ENCODE results near the gene BTBD9.

BTBD9 gene

GRCh38 chr6:38502423-38502822, 137.3 kb downstream of the BTBD9 start:
- H3K9me3 Mint-ChIP-seq = no peaks in the 10 kb centered on the region
- no peaks in the 10 kb centered on the region for H3K27me3 Mint-ChIP-seq
- H3K36me3 Mint-ChIP-seq (ENCODE audit: insufficient read depth) = no peaks in the 10 kb centered on the region
- H3K4me1 Mint-ChIP-seq (ENCODE audit: low read depth in 2 of 2) = peaks cover 0 to 14% of the 10 kb centered on the region in 2 donors
- ATAC-seq (replicated peaks) (no peak), DNase-seq (no peak)
- no peak overlapping the region for H3K27ac Mint-ChIP-seq
- H3K4me3 Mint-ChIP-seq = no peak overlapping the region

- no peak for DNase-seq
- Mint-ChIP-seq H3K27me3 (no peaks in the 10 kb centered on the region), H3K4me3 (no peak overlapping the region), H3K27ac (no peak overlapping the region), H3K36me3 (ENCODE audit: insufficient read depth) (no peaks in the 10 kb centered on the region), H3K4me1 (ENCODE audit: low read depth in 2 of 2) (peaks cover 0 to 14% of the 10 kb centered on the region in 2 donors), H3K9me3 (no peaks in the 10 kb centered on the region)
- ATAC-seq (replicated peaks) = no peak
Measured at GRCh38 chr6:38501931-38502330, 137.8 kb downstream of the BTBD9 start.

- ATAC-seq (replicated peaks) (no peak), DNase-seq (no peak)
- Mint-ChIP-seq H3K36me3 (ENCODE audit: insufficient read depth) (no peaks in the 10 kb centered on the region), H3K4me3 (no peak overlapping the region), H3K27me3 (no peaks in the 10 kb centered on the region), H3K9me3 (no peaks in the 10 kb centered on the region), H3K27ac (no peak overlapping the region), H3K4me1 (ENCODE audit: low read depth in 2 of 2) (peaks cover 9 to 23% of the 10 kb centered on the region in 2 donors)
Measured at GRCh38 chr6:38499529-38500096, 140.1 kb downstream of the BTBD9 start.

- H3K36me3 Mint-ChIP-seq (ENCODE audit: insufficient read depth) = no peaks in the 10 kb centered on the region
- no peak overlapping the region for H3K4me3 Mint-ChIP-seq
- no peak for ATAC-seq (replicated peaks)
- no peaks in the 10 kb centered on the region for H3K9me3 Mint-ChIP-seq
- H3K27me3 Mint-ChIP-seq = no peaks in the 10 kb centered on the region
- H3K27ac Mint-ChIP-seq = peak overlapping the region in 1 of 2 donors; percentile 13
- DNase-seq = no peak
- peaks cover 9 to 26% of the 10 kb centered on the region in 2 donors for H3K4me1 Mint-ChIP-seq (ENCODE audit: low read depth in 2 of 2)
Measured at GRCh38 chr6:38498805-38499445, 140.8 kb downstream of the BTBD9 start.

- no peaks in the 10 kb centered on the region for H3K27me3 Mint-ChIP-seq
- H3K4me3 Mint-ChIP-seq = no peak overlapping the region
- no peaks in the 10 kb centered on the region for H3K9me3 Mint-ChIP-seq
- no peaks in the 10 kb centered on the region for H3K36me3 Mint-ChIP-seq (ENCODE audit: insufficient read depth)
- H3K27ac Mint-ChIP-seq = no peak overlapping the region
- ATAC-seq (replicated peaks) (no peak), DNase-seq (no peak)
- H3K4me1 Mint-ChIP-seq (ENCODE audit: low read depth in 2 of 2) = peaks cover 9 to 26% of the 10 kb centered on the region in 2 donors
Measured at GRCh38 chr6:38498085-38498484, 141.6 kb downstream of the BTBD9 start.

GRCh38 chr6:38497546-38497945, 142.2 kb downstream of the BTBD9 start:
- no peak overlapping the region for H3K4me3 Mint-ChIP-seq
- H3K9me3 Mint-ChIP-seq = no peaks in the 10 kb centered on the region
- no peak for ATAC-seq (replicated peaks)
- no peaks in the 10 kb centered on the region for H3K36me3 Mint-ChIP-seq (ENCODE audit: insufficient read depth)
- no peaks in the 10 kb centered on the region for H3K27me3 Mint-ChIP-seq
- peaks cover 9 to 26% of the 10 kb centered on the region in 2 donors for H3K4me1 Mint-ChIP-seq (ENCODE audit: low read depth in 2 of 2)
- no peak for DNase-seq
- no peak overlapping the region for H3K27ac Mint-ChIP-seq

- Mint-ChIP-seq H3K4me1 (ENCODE audit: low read depth in 2 of 2) (peaks cover 9 to 26% of the 10 kb centered on the region in 2 donors), H3K4me3 (no peak overlapping the region), H3K27ac (peak overlapping the region in 1 of 2 donors; percentile 60), H3K9me3 (no peaks in the 10 kb centered on the region), H3K36me3 (ENCODE audit: insufficient read depth) (no peaks in the 10 kb centered on the region), H3K27me3 (no peaks in the 10 kb centered on the region)
- DNase-seq = no peak
- peak; percentile 41 for ATAC-seq (replicated peaks)
Measured at GRCh38 chr6:38495922-38496635, 143.7 kb downstream of the BTBD9 start.

GRCh38 chr6:38495518-38495917, 144.2 kb downstream of the BTBD9 start:
- Mint-ChIP-seq H3K36me3 (ENCODE audit: insufficient read depth) (no peaks in the 10 kb centered on the region), H3K4me1 (ENCODE audit: low read depth in 2 of 2) (peaks cover 9 to 26% of the 10 kb centered on the region in 2 donors), H3K9me3 (no peaks in the 10 kb centered on the region), H3K27me3 (no peaks in the 10 kb centered on the region), H3K27ac (peak overlapping the region in 1 of 2 donors; percentile 49), H3K4me3 (no peak overlapping the region)
- no peak for DNase-seq
- ATAC-seq (replicated peaks) = no peak

GRCh38 chr6:38493931-38494547, 145.7 kb downstream of the BTBD9 start:
- no peak overlapping the region for H3K4me3 Mint-ChIP-seq
- DNase-seq (peak; percentile 70 to 85 (median 70)), ATAC-seq (replicated peaks) (peak; percentile 42)
- H3K36me3 Mint-ChIP-seq (ENCODE audit: insufficient read depth) = no peaks in the 10 kb centered on the region
- no peaks in the 10 kb centered on the region for H3K9me3 Mint-ChIP-seq
- H3K27ac Mint-ChIP-seq = no peak overlapping the region
- no peaks in the 10 kb centered on the region for H3K27me3 Mint-ChIP-seq
- peaks cover 9 to 20% of the 10 kb centered on the region in 2 donors for H3K4me1 Mint-ChIP-seq (ENCODE audit: low read depth in 2 of 2)

- no peak for DNase-seq
- Mint-ChIP-seq H3K4me3 (no peak overlapping the region), H3K27ac (no peak overlapping the region), H3K27me3 (no peaks in the 10 kb centered on the region), H3K4me1 (ENCODE audit: low read depth in 2 of 2) (peaks cover 9 to 12% of the 10 kb centered on the region in 2 donors), H3K36me3 (ENCODE audit: insufficient read depth) (no peaks in the 10 kb centered on the region), H3K9me3 (no peaks in the 10 kb centered on the region)
- no peak for ATAC-seq (replicated peaks)
Measured at GRCh38 chr6:38492031-38492430, 147.7 kb downstream of the BTBD9 start.

- no peaks in the 10 kb centered on the region for H3K9me3 Mint-ChIP-seq
- H3K27ac Mint-ChIP-seq = no peak overlapping the region
- no peaks in the 10 kb centered on the region for H3K27me3 Mint-ChIP-seq
- no peaks in the 10 kb centered on the region for H3K36me3 Mint-ChIP-seq (ENCODE audit: insufficient read depth)
- no peak for ATAC-seq (replicated peaks)
- H3K4me1 Mint-ChIP-seq (ENCODE audit: low read depth in 2 of 2) = peaks cover 0 to 8% of the 10 kb centered on the region in 2 donors
- DNase-seq = no peak
- H3K4me3 Mint-ChIP-seq = no peak overlapping the region
Measured at GRCh38 chr6:38489951-38490350, 149.8 kb downstream of the BTBD9 start.

GRCh38 chr6:38487423-38487822, 152.3 kb downstream of the BTBD9 start:
- no peaks in the 10 kb centered on the region for H3K27me3 Mint-ChIP-seq
- no peak for DNase-seq
- no peak overlapping the region for H3K4me3 Mint-ChIP-seq
- H3K27ac Mint-ChIP-seq = no peak overlapping the region
- ATAC-seq (replicated peaks) = no peak
- H3K36me3 Mint-ChIP-seq (ENCODE audit: insufficient read depth) = no peaks in the 10 kb centered on the region
- peaks cover 0 to 5% of the 10 kb centered on the region in 2 donors for H3K4me1 Mint-ChIP-seq (ENCODE audit: low read depth in 2 of 2)
- H3K9me3 Mint-ChIP-seq = no peaks in the 10 kb centered on the region

GRCh38 chr6:38485488-38485887, 154.2 kb downstream of the BTBD9 start:
- ATAC-seq (replicated peaks) (no peak), DNase-seq (no peak)
- no peaks in the 10 kb centered on the region for H3K9me3 Mint-ChIP-seq
- H3K4me3 Mint-ChIP-seq = no peak overlapping the region
- H3K27ac Mint-ChIP-seq = no peak overlapping the region
- no peaks in the 10 kb centered on the region for H3K27me3 Mint-ChIP-seq
- no peaks in the 10 kb centered on the region for H3K36me3 Mint-ChIP-seq (ENCODE audit: insufficient read depth)
- peaks cover 0 to 5% of the 10 kb centered on the region in 2 donors for H3K4me1 Mint-ChIP-seq (ENCODE audit: low read depth in 2 of 2)
